Nephron (organoid): ENCODE data around the gene KNG1.

ENCODE experiments used
- H3K27ac Mint-ChIP-seq, 3 experiments: 2 replicates each; pipeline ENCODE4 v1.8.0; 2020; ENCODE audit warnings: mixed read lengths in 3 of 3, mild to moderate bottlenecking in 2 of 3, moderate library complexity in 1 of 3
- H3K27me3 Mint-ChIP-seq: 2 replicates; pipeline ENCODE4 v1.8.0; 2021; ENCODE audit warnings: low read depth, mild to moderate bottlenecking, moderate library complexity, mixed read lengths
- H3K36me3 Mint-ChIP-seq: 2 replicates; pipeline ENCODE4 v1.8.0; 2020; ENCODE audit warnings: low read depth, mixed read lengths
- H3K4me1 Mint-ChIP-seq: 2 replicates; pipeline ENCODE4 v1.8.0; 2020; ENCODE audit warnings: mixed read lengths
- H3K4me3 Mint-ChIP-seq, 3 experiments: 2 replicates each; pipeline ENCODE4 v1.8.0; 2020; ENCODE audit warnings: mild to moderate bottlenecking in 3 of 3, mixed read lengths in 3 of 3, moderate library complexity in 2 of 3
- H3K9me3 Mint-ChIP-seq: 2 replicates; pipeline ENCODE4 v1.8.0; 2020; ENCODE audit warnings: mixed read lengths
- TF ChIP-seq, protein P1 (sequence below), 3 experiments: fragments of 200-600 bp; sonication (generic); IDR thresholded peaks; one replicate each; pipeline ENCODE4 v1.5.0; 2021; ENCODE audit warnings: antibody characterized with exemption in 3 of 3; ENCODE audit not compliant: unreplicated experiment in 3 of 3

KNG1 gene

GRCh38 chr3:186717039-186717457, at the start of gene KNG1:
Gene KNG1 (plus strand): TSS chr3:186717359. CDS start chr3:186717543, 184 bp downstream.
- H3K4me3 Mint-ChIP-seq, result no peak within 1 kb of the TSS
- peak within 1 kb of the TSS in 1 of 3 experiments; percentile 40 for H3K27ac Mint-ChIP-seq
- H3K4me1 Mint-ChIP-seq, result no peaks in the 10 kb centered on the region
- no peaks in the 10 kb centered on the region for H3K9me3 Mint-ChIP-seq
- TF ChIP-seq, protein P1, sequence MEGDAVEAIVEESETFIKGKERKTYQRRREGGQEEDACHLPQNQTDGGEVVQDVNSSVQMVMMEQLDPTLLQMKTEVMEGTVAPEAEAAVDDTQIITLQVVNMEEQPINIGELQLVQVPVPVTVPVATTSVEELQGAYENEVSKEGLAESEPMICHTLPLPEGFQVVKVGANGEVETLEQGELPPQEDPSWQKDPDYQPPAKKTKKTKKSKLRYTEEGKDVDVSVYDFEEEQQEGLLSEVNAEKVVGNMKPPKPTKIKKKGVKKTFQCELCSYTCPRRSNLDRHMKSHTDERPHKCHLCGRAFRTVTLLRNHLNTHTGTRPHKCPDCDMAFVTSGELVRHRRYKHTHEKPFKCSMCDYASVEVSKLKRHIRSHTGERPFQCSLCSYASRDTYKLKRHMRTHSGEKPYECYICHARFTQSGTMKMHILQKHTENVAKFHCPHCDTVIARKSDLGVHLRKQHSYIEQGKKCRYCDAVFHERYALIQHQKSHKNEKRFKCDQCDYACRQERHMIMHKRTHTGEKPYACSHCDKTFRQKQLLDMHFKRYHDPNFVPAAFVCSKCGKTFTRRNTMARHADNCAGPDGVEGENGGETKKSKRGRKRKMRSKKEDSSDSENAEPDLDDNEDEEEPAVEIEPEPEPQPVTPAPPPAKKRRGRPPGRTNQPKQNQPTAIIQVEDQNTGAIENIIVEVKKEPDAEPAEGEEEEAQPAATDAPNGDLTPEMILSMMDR (IDR thresholded peaks at IDR 0.05; ENCODE audit: unreplicated experiment in 3 of 3), result no peak
- H3K27me3 Mint-ChIP-seq, result no peaks in the 10 kb centered on the region
- H3K36me3 Mint-ChIP-seq, result no peaks in the 10 kb centered on the region

GRCh38 chr3:186668426-186668825, 48.7 kb upstream of the KNG1 start:
- Mint-ChIP-seq H3K4me1 (no peaks in the 10 kb centered on the region), H3K9me3 (no peaks in the 10 kb centered on the region), H3K27me3 (peaks cover 10% of the 10 kb centered on the region), H3K36me3 (no peaks in the 10 kb centered on the region), H3K4me3 (no peak overlapping the region), H3K27ac (no peak overlapping the region)
- TF ChIP-seq, protein P1 (IDR thresholded peaks at IDR 0.05; ENCODE audit: unreplicated experiment in 3 of 3), result no peak

- Mint-ChIP-seq H3K4me3 (no peak overlapping the region), H3K27ac (no peak overlapping the region), H3K9me3 (no peaks in the 10 kb centered on the region), H3K27me3 (peaks cover 14% of the 10 kb centered on the region), H3K4me1 (no peaks in the 10 kb centered on the region), H3K36me3 (no peaks in the 10 kb centered on the region)
- TF ChIP-seq, protein P1 (IDR thresholded peaks at IDR 0.05; ENCODE audit: unreplicated experiment in 3 of 3), result no peak
These were observed 47.6 kb upstream of the KNG1 start for GRCh38 chr3:186669378-186670084.

DNA sequence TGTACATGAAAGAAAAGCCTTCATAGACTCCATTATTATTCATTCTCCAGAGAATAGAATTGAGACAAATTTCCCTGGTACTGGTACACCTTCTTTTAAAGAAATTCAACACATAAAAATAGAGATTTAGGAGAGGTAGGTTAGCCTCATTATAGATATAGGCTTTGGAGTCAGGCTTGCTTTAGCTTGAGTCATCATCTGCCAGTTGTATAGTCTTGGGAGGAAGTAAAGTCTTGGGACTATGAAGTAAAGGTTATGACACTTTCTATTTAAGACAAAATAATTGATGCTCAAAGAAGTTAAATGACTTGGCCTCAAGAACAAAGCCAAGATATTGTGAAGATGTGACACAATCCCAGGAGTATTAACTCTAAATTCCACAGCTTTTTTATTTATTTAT, 47.0 kb upstream of the KNG1 start:
- no peaks in the 10 kb centered on the region for H3K36me3 Mint-ChIP-seq
- H3K27me3 Mint-ChIP-seq, result peaks cover 14% of the 10 kb centered on the region
- no peaks in the 10 kb centered on the region for H3K4me1 Mint-ChIP-seq
- H3K27ac Mint-ChIP-seq, result no peak overlapping the region
- TF ChIP-seq, protein P1 (IDR thresholded peaks at IDR 0.05; ENCODE audit: unreplicated experiment in 3 of 3), result no peak
- H3K9me3 Mint-ChIP-seq, result no peaks in the 10 kb centered on the region
- no peak overlapping the region for H3K4me3 Mint-ChIP-seq

DNA sequence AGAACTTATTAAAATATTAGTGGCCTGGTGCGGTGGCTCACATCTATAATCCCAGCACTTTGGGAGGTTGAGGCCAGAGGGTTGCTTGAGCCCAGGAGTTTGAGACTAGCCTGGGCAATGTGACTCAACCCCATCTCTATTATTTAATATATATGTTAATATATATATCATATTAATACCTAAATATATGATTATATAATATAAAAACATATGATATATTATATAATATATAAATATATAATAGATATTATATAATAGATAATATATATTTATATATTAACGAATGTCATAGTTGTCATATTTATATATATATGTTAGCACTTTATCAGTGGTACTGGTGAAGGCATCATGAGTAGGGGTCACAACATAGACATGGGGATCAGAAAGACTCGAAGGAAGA, 46.1 kb upstream of the KNG1 start:
- Mint-ChIP-seq H3K4me1 (no peaks in the 10 kb centered on the region), H3K27me3 (peaks cover 15% of the 10 kb centered on the region), H3K9me3 (no peaks in the 10 kb centered on the region), H3K27ac (no peak overlapping the region), H3K36me3 (no peaks in the 10 kb centered on the region), H3K4me3 (no peak overlapping the region)
- TF ChIP-seq, protein P1 (IDR thresholded peaks at IDR 0.05; ENCODE audit: unreplicated experiment in 3 of 3), result no peak

GRCh38 chr3:186678604-186679003, 38.6 kb upstream of the KNG1 start:
- H3K4me3 Mint-ChIP-seq, result no peak overlapping the region
- TF ChIP-seq, protein P1 (IDR thresholded peaks at IDR 0.05; ENCODE audit: unreplicated experiment in 3 of 3), result no peak

More at GRCh38 chr3:186678604-186679003, 38.6 kb upstream of the KNG1 start:
- H3K9me3 Mint-ChIP-seq, result no peaks in the 10 kb centered on the region
- H3K27ac Mint-ChIP-seq, result peak overlapping the region in 1 of 3 experiments; percentile 24
- peaks cover 23% of the 10 kb centered on the region for H3K27me3 Mint-ChIP-seq
- no peaks in the 10 kb centered on the region for H3K36me3 Mint-ChIP-seq
- no peaks in the 10 kb centered on the region for H3K4me1 Mint-ChIP-seq
